CD14-positive monocyte (primary cell): ENCODE data around the gene FAM131B. TPM values are rescaled to one million over a fixed set of nuclear protein-coding genes. Genes with fewer than 3 reads are reported as not detected.

Experiments
- DNase-seq, 3 donors: peaks; one replicate each; pipeline ENCODE4 v3.0.0-alpha.2; 2011 to 2022
- H2AFZ ChIP-seq: 2 replicates; pipeline ENCODE4 v1.6.0; 2012; ENCODE audit warnings: mild to moderate bottlenecking, low read depth, low read length, inconsistent platforms; ENCODE audit not compliant: insufficient read depth, poor library complexity, severe bottlenecking
- H3K27ac ChIP-seq, 2 donors: 1 replicate in 1 of 2; 2 replicates in 1 of 2; pipeline ENCODE4 v1.5.1; 2012 to 2013; ENCODE audit warnings: low read length in 2 of 2, control low read depth in 1 of 2, inconsistent platforms in 1 of 2, low read depth in 1 of 2, mild to moderate bottlenecking in 1 of 2
- H3K27me3 ChIP-seq, 2 donors: one replicate each; pipeline versions ENCODE4 v1.6.0 to v1.6.1; 2011 to 2013; ENCODE audit warnings: low read length in 2 of 2; ENCODE audit not compliant: control insufficient read depth in 2 of 2, insufficient read depth in 2 of 2
- H3K36me3 ChIP-seq, 2 donors: replicated peaks in 1 of 2; 1 replicate in 1 of 2; 2 replicates in 1 of 2; pipeline versions ENCODE4 v1.5.1 to v1.6.1; 2012 to 2013; ENCODE audit warnings: low read length in 2 of 2, control low read depth in 1 of 2, inconsistent platforms in 1 of 2, mild to moderate bottlenecking in 1 of 2; ENCODE audit not compliant: insufficient read depth in 2 of 2, control insufficient read depth in 1 of 2
- H3K4me1 ChIP-seq, 2 donors: 1 replicate in 1 of 2; 2 replicates in 1 of 2; pipeline versions ENCODE4 v1.5.1 to v1.6.1; 2012 to 2013; ENCODE audit warnings: low read length in 2 of 2, control low read depth in 1 of 2, inconsistent platforms in 1 of 2, mild to moderate bottlenecking in 1 of 2, moderate library complexity in 1 of 2; ENCODE audit not compliant: insufficient read depth in 2 of 2, control insufficient read depth in 1 of 2
- H3K4me2 ChIP-seq: replicated peaks from 2 replicates; pipeline ENCODE3; 2012; ENCODE audit warnings: low read length, moderate library complexity, mild to moderate bottlenecking; ENCODE audit not compliant: poor library complexity, severe bottlenecking; ENCODE audit errors: extremely low read depth
- H3K4me3 ChIP-seq, 3 experiments: fragments of 200-600 bp in 1 of 3; sonication (generic) in 1 of 3; replicated peaks in 1 of 3; 1 replicate in 2 of 3; 2 replicates in 1 of 3; pipeline ENCODE4 v1.5.1; 2011 to 2013; ENCODE audit warnings: low read length in 3 of 3, mild to moderate bottlenecking in 3 of 3, control low read depth in 2 of 3, low read depth in 2 of 3, inconsistent platforms in 1 of 3, moderate library complexity in 1 of 3
- H3K79me2 ChIP-seq: 2 replicates; pipeline ENCODE4 v1.6.0; 2012; ENCODE audit warnings: mild to moderate bottlenecking, control low read depth, inconsistent platforms, low read length, moderate library complexity; ENCODE audit not compliant: insufficient read depth
- H3K9ac ChIP-seq: 2 replicates; pipeline ENCODE4 v1.6.0; 2017; ENCODE audit warnings: low read length, mild to moderate bottlenecking; ENCODE audit not compliant: insufficient read depth, poor library complexity, severe bottlenecking
- H3K9me3 ChIP-seq, 2 donors: replicated peaks in 1 of 2; 1 replicate in 1 of 2; 2 replicates in 1 of 2; pipeline versions ENCODE4 v1.5.1 to v1.6.1; 2012 to 2013; ENCODE audit warnings: low read length in 2 of 2, control low read depth in 1 of 2; ENCODE audit not compliant: control insufficient read depth in 1 of 2, insufficient read depth in 1 of 2
- H4K20me1 ChIP-seq: 2 replicates; pipeline ENCODE4 v1.6.0; 2012; ENCODE audit warnings: mild to moderate bottlenecking, low read length, control low read depth, moderate library complexity; ENCODE audit not compliant: insufficient read depth
- H3K27ac Mint-ChIP-seq, 7 donors: one replicate each; pipeline ENCODE4 v1.8.0; 2020; ENCODE audit warnings: mild to moderate bottlenecking in 7 of 7, mixed read lengths in 7 of 7, moderate library complexity in 6 of 7, inconsistent platforms in 2 of 7
- H3K27me3 Mint-ChIP-seq, 3 donors: one replicate each; pipeline ENCODE4 v1.8.0; 2021 to 2022; ENCODE audit warnings: low read depth in 3 of 3, mild to moderate bottlenecking in 3 of 3, mixed read lengths in 3 of 3, moderate library complexity in 3 of 3, inconsistent platforms in 1 of 3
- H3K36me3 Mint-ChIP-seq, 2 donors: one replicate each; pipeline ENCODE4 v1.8.0; 2020; ENCODE audit warnings: mixed read lengths in 2 of 2, inconsistent platforms in 1 of 2, mild to moderate bottlenecking in 1 of 2
- H3K4me1 Mint-ChIP-seq: one replicate; pipeline ENCODE4 v1.8.0; 2020; ENCODE audit warnings: mild to moderate bottlenecking, mixed read lengths
- H3K4me3 Mint-ChIP-seq, 2 donors: one replicate each; pipeline ENCODE4 v1.8.0; 2020; ENCODE audit warnings: mild to moderate bottlenecking in 2 of 2, mixed read lengths in 2 of 2, moderate library complexity in 1 of 2
- H3K9me3 Mint-ChIP-seq, 7 donors: one replicate each; pipeline ENCODE4 v1.8.0; 2020 to 2022; ENCODE audit warnings: mixed read lengths in 7 of 7, mild to moderate bottlenecking in 6 of 7, moderate library complexity in 6 of 7, inconsistent platforms in 2 of 7
- CTCF ChIP-seq: fragments of 200-600 bp; IDR thresholded peaks from one replicate; pipeline ENCODE4 v1.8.0; 2022; ENCODE audit warnings: antibody characterized with exemption, mild to moderate bottlenecking
- WGBS: methylation state at CpG from one replicate; pipeline ENCODE4 v1.1.5; 2013; ENCODE audit warnings: missing lambda C conversion rate; ENCODE audit not compliant: insufficient coverage; 5-methylcytosine and 5-hydroxymethylcytosine counted together
- intact Hi-C, 2 donors: fragments of 100-400 bp; cut with micrococcal nuclease; formaldehyde crosslinking; loops; one replicate each; pipeline versions ENCODE4 v1.15.0 to v1.15.1; 2023
- polyA plus RNA-seq, 3 donors: library from polyadenylated mRNA; depleted of rRNA in 1 of 3; unstranded in 2 of 3; stranded (reverse) in 1 of 3; fragments of 300-500 nt in 2 of 3; fragments of >200 nt in 1 of 3; fragmentation: Illumina TruSeq in 2 of 3; gene quantifications; 1 replicate in 2 of 3; 2 replicates in 1 of 3; pipeline ENCODE4 v1.2.3, GENCODE V29; 2012 to 2021

FAM131B gene
- polyA plus RNA-seq, 3 donors = 0.69 to 0.72 TPM; not detected in 1

GRCh38 chr7:143380646-143381426, 18.3 kb upstream of the FAM131B start, which contains the start of gene ZYX:
Gene ZYX (plus strand): TSS chr7:143381345. CDS start chr7:143381572, 227 bp downstream.
- H3K4me2 ChIP-seq = peak within 1 kb of the TSS; percentile 97
- peak within 1 kb of the TSS; percentile 81 to 99 (median 98) for H3K4me3 ChIP-seq
- H2AFZ ChIP-seq = peak within 1 kb of the TSS; percentile 75
- TF ChIP-seq CTCF = no peak
- H3K9ac ChIP-seq = peak within 1 kb of the TSS; percentile 100
- intact Hi-C loops = loop anchor here (5.0 kb wide), 3 partner anchors 36 to 139 kb away; no protein-coding TSS in a partner anchor
- no peaks in the 10 kb centered on the region for H3K27me3 ChIP-seq
- H3K27ac Mint-ChIP-seq = peak within 1 kb of the TSS in 6 of 7 donors; percentile 97 to 100 (median 98)
- peaks cover 41% of the 10 kb centered on the region for H3K4me1 Mint-ChIP-seq
- H3K4me3 Mint-ChIP-seq = peak within 1 kb of the TSS; percentile 92 to 97
- peaks cover 0 to 15% of the 10 kb centered on the region in 2 donors for H3K36me3 Mint-ChIP-seq
- no peaks in the 10 kb centered on the region for H3K9me3 ChIP-seq
- peaks cover 94% of the 10 kb centered on the region for H3K79me2 ChIP-seq
- 1% methylated on average over 42 of the region's 72 CpGs for WGBS
- no peaks in the 10 kb centered on the region for H3K9me3 Mint-ChIP-seq
- H3K27me3 Mint-ChIP-seq = peaks cover 0 to 2% (median 0%) of the 10 kb centered on the region in 3 donors
- H3K4me1 ChIP-seq = peaks cover 69 to 80% of the 10 kb centered on the region in 2 donors
- peaks cover 11 to 20% of the 10 kb centered on the region in 2 donors for H3K36me3 ChIP-seq
- H3K27ac ChIP-seq = peak within 1 kb of the TSS; percentile 99
- H4K20me1 ChIP-seq = peaks cover 45% of the 10 kb centered on the region
- DNase-seq = peak; percentile 90 to 96 (median 96)

- Histone ChIP-seq H3K36me3 (peaks cover 11 to 17% of the 10 kb centered on the region in 2 donors), H2AFZ (peak overlapping the region; percentile 75), H3K27me3 (no peaks in the 10 kb centered on the region), H3K27ac (peak overlapping the region; percentile 99), H3K4me1 (peaks cover 69 to 80% of the 10 kb centered on the region in 2 donors), H3K9me3 (no peaks in the 10 kb centered on the region), H3K9ac (peak overlapping the region; percentile 100), H3K4me2 (peak overlapping the region; percentile 97), H3K79me2 (peaks cover 88% of the 10 kb centered on the region), H4K20me1 (peaks cover 40% of the 10 kb centered on the region), H3K4me3 (peak overlapping the region; percentile 81 to 99 (median 98))
- intact Hi-C loops = loop anchor here (5.0 kb wide), 3 partner anchors 37 to 138 kb away; no protein-coding TSS in a partner anchor
- H3K9me3 Mint-ChIP-seq = no peaks in the 10 kb centered on the region
- peak; percentile 88 for TF ChIP-seq CTCF
- DNase-seq = peak; percentile 93 to 95 (median 93)
- peaks cover 47% of the 10 kb centered on the region for H3K4me1 Mint-ChIP-seq
- H3K36me3 Mint-ChIP-seq = peaks cover 0 to 15% of the 10 kb centered on the region in 2 donors
- WGBS = 0% methylated on average over 29 of the region's 35 CpGs
- H3K27me3 Mint-ChIP-seq = peaks cover 0 to 2% (median 0%) of the 10 kb centered on the region in 3 donors
- H3K27ac Mint-ChIP-seq = peak overlapping the region in 6 of 7 donors; percentile 97 to 100 (median 98)
- peak overlapping the region; percentile 92 to 97 for H3K4me3 Mint-ChIP-seq
Observed at GRCh38 chr7:143380260-143380645, 17.7 kb upstream of the FAM131B start.
